ENCODE measurements around the gene SLIT3.

GRCh38 chr5:168833383-168833782 lies 467.6 kb downstream of the SLIT3 start:
- TF ChIP-seq CTCF (conservative IDR thresholded peaks at IDR 0.05) (no peak), EZH2 (IDR thresholded peaks at IDR 0.05; ENCODE audit: low read depth) (no peak)

Measured in PC-9 (cell line).